ENCODE measurements around the gene EXD2.

DNA sequence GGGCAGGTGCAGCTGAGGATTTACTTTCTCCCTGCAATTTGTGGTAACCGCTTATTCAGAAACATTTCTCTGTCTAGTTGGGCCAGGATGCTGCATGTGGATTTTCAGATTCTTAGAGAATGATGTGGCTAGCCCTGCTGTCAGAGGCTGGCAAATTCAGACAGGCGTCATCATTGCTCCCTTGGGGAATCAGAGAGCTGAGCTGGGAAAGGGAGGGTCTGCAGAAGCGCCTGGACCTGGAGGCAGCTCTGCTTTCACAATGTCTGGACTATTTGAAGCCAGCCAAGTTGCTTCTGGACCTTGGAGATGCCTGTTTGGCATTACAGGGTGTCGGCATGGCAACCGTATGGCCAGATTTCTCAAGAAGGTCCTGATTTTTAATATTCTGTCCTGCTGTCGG is 72.1 kb downstream of the EXD2 start:
- no peak for TF ChIP-seq POLR2AphosphoS5 (IDR thresholded peaks at IDR 0.05; ENCODE audit: borderline replicate concordance, low read depth, low read length)
- no peak for TF ChIP-seq EZH2 (IDR thresholded peaks at IDR 0.05)

Measured in SK-N-MC (cell line).